Prostate gland (tissue), 2 donors: Measurements from ENCODE around the gene MYO9A.

Source experiments
- POLR2A ChIP-seq: fragments of 450-650 bp; IDR thresholded peaks from one replicate; pipeline ENCODE4 v1.6.1; 2016; ENCODE audit warnings: antibody characterized with exemption, mild to moderate bottlenecking
- POLR2AphosphoS5 ChIP-seq: sonication (generic); formaldehyde crosslinking; IDR thresholded peaks from one replicate; pipeline ENCODE4 v1.6.1; 2017; ENCODE audit warnings: antibody characterized with exemption
- TF ChIP-seq, protein P1 (sequence below), 4 experiments: fragments of 200-600 bp in 2 of 4; fragments of 450-650 bp in 2 of 4; sonication (generic) in 2 of 4; IDR thresholded peaks; 1 replicate in 3 of 4; 2 replicates in 1 of 4; pipeline ENCODE4 v1.5.1; 2016 to 2019; ENCODE audit warnings: antibody characterized with exemption in 4 of 4, mild to moderate bottlenecking in 2 of 4, moderate library complexity in 2 of 4

DNA sequence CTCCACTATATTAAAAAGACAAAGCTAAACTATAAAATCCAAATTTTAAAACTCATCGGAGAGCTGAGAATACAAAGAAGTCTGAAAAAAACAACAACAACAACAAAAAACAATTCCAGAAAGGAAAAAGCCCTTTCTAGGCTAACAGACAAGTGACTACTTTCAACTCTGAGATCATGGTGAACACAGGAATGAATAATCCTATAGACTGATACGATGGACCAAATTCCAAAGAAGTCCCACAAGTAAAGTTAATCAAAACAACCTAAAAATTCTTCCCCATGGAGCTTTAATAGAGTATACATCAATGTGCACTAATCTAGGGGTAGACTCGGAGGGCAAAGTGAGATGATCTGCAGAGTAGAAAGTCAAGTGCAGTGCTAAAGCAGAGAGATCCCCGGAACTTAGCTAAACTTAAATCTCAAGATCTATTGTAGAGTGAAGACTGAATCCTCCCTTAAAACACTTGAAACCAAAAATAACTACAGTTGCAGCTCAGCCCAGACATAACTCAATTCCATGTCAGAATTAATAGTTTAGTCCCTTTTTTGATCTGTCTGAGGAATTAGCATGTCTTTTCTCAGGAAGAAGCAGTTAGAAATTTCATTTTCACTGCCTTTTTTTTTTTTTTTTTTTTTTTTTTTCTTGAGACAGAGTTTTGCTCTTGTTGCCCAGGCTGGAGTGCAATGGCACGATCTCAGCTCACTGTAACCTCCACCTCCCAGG lies 43.5 kb downstream of the MYO9A start:
- TF ChIP-seq, protein P1, sequence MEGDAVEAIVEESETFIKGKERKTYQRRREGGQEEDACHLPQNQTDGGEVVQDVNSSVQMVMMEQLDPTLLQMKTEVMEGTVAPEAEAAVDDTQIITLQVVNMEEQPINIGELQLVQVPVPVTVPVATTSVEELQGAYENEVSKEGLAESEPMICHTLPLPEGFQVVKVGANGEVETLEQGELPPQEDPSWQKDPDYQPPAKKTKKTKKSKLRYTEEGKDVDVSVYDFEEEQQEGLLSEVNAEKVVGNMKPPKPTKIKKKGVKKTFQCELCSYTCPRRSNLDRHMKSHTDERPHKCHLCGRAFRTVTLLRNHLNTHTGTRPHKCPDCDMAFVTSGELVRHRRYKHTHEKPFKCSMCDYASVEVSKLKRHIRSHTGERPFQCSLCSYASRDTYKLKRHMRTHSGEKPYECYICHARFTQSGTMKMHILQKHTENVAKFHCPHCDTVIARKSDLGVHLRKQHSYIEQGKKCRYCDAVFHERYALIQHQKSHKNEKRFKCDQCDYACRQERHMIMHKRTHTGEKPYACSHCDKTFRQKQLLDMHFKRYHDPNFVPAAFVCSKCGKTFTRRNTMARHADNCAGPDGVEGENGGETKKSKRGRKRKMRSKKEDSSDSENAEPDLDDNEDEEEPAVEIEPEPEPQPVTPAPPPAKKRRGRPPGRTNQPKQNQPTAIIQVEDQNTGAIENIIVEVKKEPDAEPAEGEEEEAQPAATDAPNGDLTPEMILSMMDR (IDR thresholded peaks at IDR 0.05) = no peak
- no peak for TF ChIP-seq POLR2A
- TF ChIP-seq POLR2AphosphoS5 = no peak
